ENCODE results near the gene SQOR.

The SQOR gene

GRCh38 chr15:45670091-45670490, 35.3 kb downstream of the SQOR start:
- peaks cover 7% of the 10 kb centered on the region for H3K36me3 ChIP-seq (ENCODE audit: control insufficient read depth, insufficient read depth, low read length)
- no peaks in the 10 kb centered on the region for H3K27me3 ChIP-seq (replicated peaks; ENCODE audit: control insufficient read depth, insufficient read depth, low read length)
- H3K4me3 ChIP-seq (replicated peaks; ENCODE audit: low read depth, low read length), result no peak overlapping the region
- no peak for DNase-seq (ENCODE audit: extremely low read depth, insufficient read length)
- TF ChIP-seq CTCF (IDR thresholded peaks at IDR 0.05; ENCODE audit: insufficient read depth, low read length, poor library complexity, severe bottlenecking), result no peak

GRCh38 chr15:45670511-45670910, 35.7 kb downstream of the SQOR start:
- TF ChIP-seq CTCF (IDR thresholded peaks at IDR 0.05; ENCODE audit: insufficient read depth, low read length, poor library complexity, severe bottlenecking), result no peak
- H3K27me3 ChIP-seq (replicated peaks; ENCODE audit: control insufficient read depth, insufficient read depth, low read length), result no peaks in the 10 kb centered on the region
- DNase-seq (ENCODE audit: extremely low read depth, insufficient read length), result no peak
- H3K36me3 ChIP-seq (ENCODE audit: control insufficient read depth, insufficient read depth, low read length), result peaks cover 7% of the 10 kb centered on the region
- no peak overlapping the region for H3K4me3 ChIP-seq (replicated peaks; ENCODE audit: low read depth, low read length)

GRCh38 chr15:45674677-45675076, 39.8 kb downstream of the SQOR start:
- Histone ChIP-seq H3K27me3 (replicated peaks; ENCODE audit: control insufficient read depth, insufficient read depth, low read length) (no peaks in the 10 kb centered on the region), H3K36me3 (ENCODE audit: control insufficient read depth, insufficient read depth, low read length) (peaks cover 8% of the 10 kb centered on the region), H3K4me3 (replicated peaks; ENCODE audit: low read depth, low read length) (no peak overlapping the region)
- DNase-seq (ENCODE audit: extremely low read depth, insufficient read length), result no peak
- no peak for TF ChIP-seq CTCF (IDR thresholded peaks at IDR 0.05; ENCODE audit: insufficient read depth, low read length, poor library complexity, severe bottlenecking)

GRCh38 chr15:45677797-45678196, 43.0 kb downstream of the SQOR start:
- H3K27me3 ChIP-seq (replicated peaks; ENCODE audit: control insufficient read depth, insufficient read depth, low read length), result no peaks in the 10 kb centered on the region
- TF ChIP-seq CTCF (IDR thresholded peaks at IDR 0.05; ENCODE audit: insufficient read depth, low read length, poor library complexity, severe bottlenecking), result no peak
- H3K4me3 ChIP-seq (replicated peaks; ENCODE audit: low read depth, low read length), result no peak overlapping the region
- H3K36me3 ChIP-seq (ENCODE audit: control insufficient read depth, insufficient read depth, low read length), result peaks cover 5% of the 10 kb centered on the region
- DNase-seq (ENCODE audit: extremely low read depth, insufficient read length), result no peak

GRCh38 chr15:45678459-45679178, 43.8 kb downstream of the SQOR start:
- DNase-seq (ENCODE audit: extremely low read depth, insufficient read length), result no peak
- Histone ChIP-seq H3K4me3 (replicated peaks; ENCODE audit: low read depth, low read length) (no peak overlapping the region), H3K27me3 (replicated peaks; ENCODE audit: control insufficient read depth, insufficient read depth, low read length) (no peaks in the 10 kb centered on the region), H3K36me3 (ENCODE audit: control insufficient read depth, insufficient read depth, low read length) (peaks cover 8% of the 10 kb centered on the region)
- TF ChIP-seq CTCF (IDR thresholded peaks at IDR 0.05; ENCODE audit: insufficient read depth, low read length, poor library complexity, severe bottlenecking), result no peak

- no peak overlapping the region for H3K4me3 ChIP-seq (replicated peaks; ENCODE audit: low read depth, low read length)
- peaks cover 8% of the 10 kb centered on the region for H3K36me3 ChIP-seq (ENCODE audit: control insufficient read depth, insufficient read depth, low read length)
- no peaks in the 10 kb centered on the region for H3K27me3 ChIP-seq (replicated peaks; ENCODE audit: control insufficient read depth, insufficient read depth, low read length)
- no peak for TF ChIP-seq CTCF (IDR thresholded peaks at IDR 0.05; ENCODE audit: insufficient read depth, low read length, poor library complexity, severe bottlenecking)
- DNase-seq (ENCODE audit: extremely low read depth, insufficient read length), result no peak
Measured at GRCh38 chr15:45684533-45684932, 49.7 kb downstream of the SQOR start.
